ENCODE results near the gene PARP3. TPM values are rescaled to one million over a fixed set of nuclear protein-coding genes. Genes with fewer than 3 reads are reported as not detected.

PARP3 gene
- total and polyA plus RNA-seq, 9 of the 15 experiments (the other 6 are each of a cell fraction or from before 2014, with no cell fraction given), result 0.46 to 6.6 (median 4.5) TPM

GRCh38 chr3:51941798-51942602 lies at the start of gene PARP3, which contains the start of gene RRP9 (continued):
- TF ChIP-seq CHD7 (IDR thresholded peaks at IDR 0.05; ENCODE audit: low read depth, low read length) (no peak), ZKSCAN8 (CRISPR knock-in tag; IDR thresholded peaks at IDR 0.05) (no peak), ZC3H4 (CRISPR knock-in tag; IDR thresholded peaks at IDR 0.05; ENCODE audit: borderline replicate concordance) (no peak), ZNF184 (CRISPR knock-in tag; IDR thresholded peaks at IDR 0.05) (no peak), SMARCC2 (IDR thresholded peaks at IDR 0.05; ENCODE audit: low read depth) (no peak), NR1H2 (CRISPR knock-in tag; IDR thresholded peaks at IDR 0.05) (no peak), LEF1 (IDR thresholded peaks at IDR 0.05) (no peak), CBFA2T2 (conservative IDR thresholded peaks at IDR 0.05) (no peak), TEAD2 (tag; IDR thresholded peaks at IDR 0.05) (no peak), AFF4 (CRISPR knock-in tag; IDR thresholded peaks at IDR 0.05) (peak; percentile 51; the same call in 1 of the 2 replicates), ZBTB8A (IDR thresholded peaks at IDR 0.05; ENCODE audit: partially characterized antibody) (no peak), PCBP1 (IDR thresholded peaks at IDR 0.05; ENCODE audit: low read depth, low read length, poor library complexity, severe bottlenecking) (peak; percentile 51), HNRNPLL (IDR thresholded peaks at IDR 0.05; ENCODE audit: low read depth, low read length, poor library complexity, severe bottlenecking) (no peak)
